NCI-H1048 (cell line): ENCODE results near the gene PARD3B.

Experiments used
- DNase-seq: peaks from one replicate; lab custom pipeline; 2025; lab: John Stamatoyannopoulos, UW

Gene PARD3B

DNA sequence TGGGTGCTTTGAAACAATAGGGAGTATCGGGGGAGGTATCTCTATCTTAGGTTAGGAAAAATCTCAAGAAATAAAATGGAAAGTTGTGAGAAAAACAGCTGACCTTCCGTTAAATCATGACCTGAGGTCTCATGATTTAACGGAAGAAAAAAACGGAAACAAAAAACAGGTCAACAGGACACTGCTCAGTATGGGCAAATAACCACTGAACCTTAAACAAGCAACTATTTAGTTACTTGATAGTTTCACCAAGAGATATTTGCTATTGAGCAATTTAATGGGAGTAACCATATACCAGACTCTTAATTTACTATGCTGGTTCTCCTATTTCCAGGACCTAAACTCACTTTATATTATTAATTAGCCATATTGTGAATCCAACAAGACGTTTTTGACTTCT is 150.8 kb downstream of the PARD3B start:
- no peak for DNase-seq

- no peak for DNase-seq
Measured at GRCh38 chr2:204705243-204705932, 160.1 kb downstream of the PARD3B start.

DNA sequence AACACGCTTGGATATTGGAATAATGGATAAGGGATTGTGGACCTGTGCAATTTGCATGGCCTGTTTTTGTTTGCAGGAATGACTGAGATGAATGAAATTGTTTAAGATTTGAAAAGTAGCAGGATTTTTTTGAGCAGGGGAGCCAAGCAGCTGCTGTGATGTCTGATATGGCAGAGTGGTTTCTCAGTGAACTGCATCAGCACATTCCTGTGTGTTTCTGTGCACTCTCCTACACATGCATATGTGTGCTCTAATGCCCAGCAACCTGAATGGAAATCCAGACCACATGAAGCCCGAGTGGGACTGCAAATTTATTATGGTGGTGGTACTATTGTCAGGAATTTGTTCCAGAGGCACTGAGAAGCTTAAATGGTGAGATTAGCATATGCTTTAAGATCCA is 161.7 kb downstream of the PARD3B start:
- DNase-seq = no peak

DNA sequence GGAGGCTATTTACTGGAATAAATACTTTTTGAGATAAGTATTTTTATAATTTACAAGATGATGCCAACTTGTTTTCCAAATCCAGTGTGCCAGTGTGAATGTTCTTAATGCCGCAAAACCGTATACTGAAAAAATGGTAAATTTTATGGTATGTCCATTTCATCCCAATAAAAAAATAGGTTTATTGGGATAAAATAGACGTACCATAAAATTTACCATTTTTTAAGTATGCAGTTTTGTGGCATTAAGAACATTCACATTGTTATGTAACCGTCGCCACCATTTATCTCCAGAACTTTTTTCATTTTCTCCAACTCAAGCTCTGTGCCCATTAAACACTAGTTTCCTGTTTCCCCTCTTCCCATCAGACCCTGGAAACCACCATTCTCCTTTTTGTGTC is 167.9 kb downstream of the PARD3B start:
- DNase-seq = no peak

DNA sequence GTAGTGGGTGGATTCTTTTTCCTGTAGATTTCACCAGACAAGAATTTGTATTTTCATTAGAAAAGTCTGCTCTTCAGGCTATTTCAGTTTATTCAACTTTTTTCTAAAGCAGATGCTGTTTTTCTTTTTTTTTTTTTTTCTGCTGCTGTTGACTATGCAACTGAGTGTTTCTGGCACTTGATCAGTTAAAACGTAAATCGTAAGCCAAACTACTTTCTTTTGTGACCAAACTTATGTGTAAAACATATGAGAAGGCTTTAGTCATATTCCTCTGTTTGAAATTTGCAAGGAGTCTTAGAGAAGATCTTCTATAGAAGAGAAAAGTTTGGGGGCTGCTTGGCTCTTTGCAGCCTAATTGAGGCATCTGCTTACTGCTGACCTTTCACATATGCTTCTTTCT is 170.1 kb downstream of the PARD3B start:
- DNase-seq = no peak

- no peak for DNase-seq
Measured at GRCh38 chr2:204717591-204717990, 172.3 kb downstream of the PARD3B start.

DNA sequence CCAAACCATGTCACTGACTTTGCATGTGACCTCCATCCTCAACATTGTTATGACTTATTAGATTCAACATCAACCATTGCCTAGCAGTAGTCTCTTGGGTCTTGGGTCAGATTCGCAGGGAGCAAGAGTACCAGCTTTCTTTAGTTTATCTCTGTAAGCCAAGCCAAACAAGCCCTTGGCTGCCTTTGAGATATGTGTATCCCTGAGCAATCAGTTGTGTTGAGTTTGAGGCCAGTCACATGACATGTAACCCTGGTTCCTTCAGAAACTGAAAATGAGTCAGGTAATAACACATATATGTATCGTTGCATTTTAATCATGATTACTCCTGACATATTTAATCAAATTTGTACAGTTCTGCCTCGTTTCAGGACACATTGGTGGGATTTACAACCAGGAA is 173.3 kb downstream of the PARD3B start:
- no peak for DNase-seq

- DNase-seq = no peak
Measured at GRCh38 chr2:204720874-204721273, 175.6 kb downstream of the PARD3B start.

DNA sequence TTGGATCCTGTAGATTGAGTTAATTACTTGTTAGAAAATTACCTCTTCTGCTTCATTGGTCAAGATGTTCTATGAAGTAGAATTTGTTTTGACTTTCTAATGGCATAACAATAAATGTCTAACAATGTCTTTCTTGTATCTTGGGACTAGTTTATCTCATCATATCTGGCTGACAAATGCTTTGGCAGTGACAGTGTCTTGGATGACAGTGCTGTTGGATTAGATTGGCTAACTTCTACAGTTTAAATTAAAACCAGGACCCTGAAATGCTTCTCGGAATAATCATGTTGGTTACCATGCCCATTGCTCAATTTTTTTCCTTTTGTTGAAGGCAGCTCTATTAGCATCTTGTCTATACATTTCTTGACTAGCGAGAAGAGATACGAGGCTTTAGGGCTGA is 176.9 kb downstream of the PARD3B start:
- no peak for DNase-seq

GRCh38 chr2:204722691-204723090 is 177.4 kb downstream of the PARD3B start:
- no peak for DNase-seq

GRCh38 chr2:204725693-204726360 is 180.6 kb downstream of the PARD3B start:
- no peak for DNase-seq

GRCh38 chr2:204726831-204727230 is 181.6 kb downstream of the PARD3B start:
- DNase-seq = no peak

GRCh38 chr2:204727368-204727767 is 182.1 kb downstream of the PARD3B start:
- no peak for DNase-seq

DNA sequence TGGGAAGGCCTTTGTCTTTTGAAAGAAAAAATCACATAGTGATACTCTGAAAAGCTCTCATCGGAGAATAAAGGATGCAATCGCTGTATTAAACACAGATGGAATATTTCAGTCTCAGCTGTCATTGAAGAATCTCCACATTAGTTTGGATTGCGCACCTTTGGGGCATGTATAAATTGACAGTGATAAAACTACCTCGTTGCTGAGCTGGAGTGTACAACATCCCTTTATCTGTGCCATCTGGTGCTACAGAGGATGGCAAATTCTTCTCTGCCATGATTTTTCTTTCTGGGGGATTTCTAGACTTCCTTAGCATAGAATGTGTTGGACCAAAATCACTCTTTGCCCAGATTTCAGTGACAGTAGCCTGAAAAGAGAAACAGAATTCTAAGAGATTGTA is 185.3 kb downstream of the PARD3B start:
- no peak for DNase-seq

- no peak for DNase-seq
Measured at GRCh38 chr2:204732019-204732418, 186.7 kb downstream of the PARD3B start.

GRCh38 chr2:204737296-204737695 is 192.0 kb downstream of the PARD3B start:
- no peak for DNase-seq

- no peak for DNase-seq
Measured at GRCh38 chr2:204738721-204739120, 193.4 kb downstream of the PARD3B start.

GRCh38 chr2:204743393-204743960 is 198.2 kb downstream of the PARD3B start:
- DNase-seq = no peak

DNA sequence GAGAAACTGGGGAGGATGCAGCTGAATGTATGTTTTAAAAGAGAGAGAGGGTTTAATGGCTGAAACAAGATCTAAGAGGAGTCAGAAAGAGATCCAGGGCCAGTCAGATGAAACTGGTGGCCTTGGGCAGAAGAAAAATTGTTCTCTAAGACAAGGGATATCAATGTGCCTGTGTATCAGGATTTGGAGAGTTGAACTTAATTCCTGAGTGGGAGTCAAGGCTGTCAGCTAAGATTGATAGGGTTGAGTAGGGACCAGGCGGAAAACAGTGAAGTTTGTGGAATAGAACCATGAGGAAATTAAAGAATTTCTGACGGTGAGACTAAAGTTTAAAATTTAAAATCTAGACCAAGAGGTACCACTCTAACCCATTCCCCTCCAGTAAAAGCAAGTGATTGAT is 199.2 kb downstream of the PARD3B start:
- DNase-seq = no peak

DNA sequence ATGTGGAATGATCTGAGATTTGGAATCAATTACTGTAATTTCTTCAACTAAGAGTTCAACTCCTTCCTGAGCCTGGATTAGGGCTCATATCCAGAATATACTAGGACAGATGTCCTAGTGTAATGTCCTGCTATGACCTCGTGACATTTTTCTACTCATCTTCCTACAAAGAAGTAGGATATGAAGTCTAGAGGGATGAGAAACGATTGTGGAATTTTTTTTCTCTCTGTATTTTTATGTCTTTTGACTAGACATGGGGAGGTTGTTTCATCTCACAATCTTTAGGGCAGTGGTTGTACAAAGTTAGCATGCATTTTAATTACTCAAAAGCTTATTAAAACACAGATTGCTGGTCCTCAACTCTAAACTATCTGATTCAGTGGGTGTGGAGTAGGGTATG is 203.0 kb downstream of the PARD3B start:
- DNase-seq = no peak

DNA sequence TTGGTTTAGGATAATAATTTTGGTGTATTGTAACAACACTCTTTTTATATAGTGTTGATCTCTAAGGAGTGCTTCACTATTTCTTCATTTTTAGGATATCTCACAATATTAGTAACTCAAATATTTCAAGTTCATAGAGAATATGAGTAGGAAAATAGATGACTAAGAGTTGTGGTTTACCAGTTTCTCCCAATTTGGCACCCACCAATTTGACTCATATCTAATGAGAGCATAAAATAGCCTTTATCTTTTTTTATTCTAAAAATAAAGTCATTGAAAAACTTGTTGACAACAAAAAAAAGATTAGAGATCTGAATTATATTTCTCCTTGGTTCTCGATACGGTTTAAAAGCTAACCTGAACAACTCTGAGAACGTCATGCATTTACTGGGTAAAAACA is 204.0 kb downstream of the PARD3B start:
- DNase-seq = no peak

GRCh38 chr2:204750389-204750788 is 205.1 kb downstream of the PARD3B start:
- DNase-seq = no peak

DNA sequence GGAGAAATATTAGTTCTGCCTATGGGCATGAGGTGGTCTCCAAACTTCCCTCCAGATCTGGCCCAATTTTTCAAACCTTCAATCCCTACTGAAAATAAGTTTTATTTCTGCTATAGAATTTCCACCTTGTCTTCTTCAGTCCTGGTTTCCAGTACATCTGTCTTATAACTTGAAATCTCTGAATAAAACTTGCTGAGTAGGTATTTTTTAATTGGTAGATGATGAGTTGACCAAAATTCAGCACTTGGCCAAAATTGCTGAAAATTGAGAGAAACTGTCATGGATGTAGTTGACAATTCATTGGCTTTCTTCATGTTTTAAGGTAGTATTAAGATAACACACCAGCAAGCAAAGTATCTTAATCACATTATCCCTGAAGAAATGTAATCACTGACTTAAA is 206.2 kb downstream of the PARD3B start:
- no peak for DNase-seq

DNA sequence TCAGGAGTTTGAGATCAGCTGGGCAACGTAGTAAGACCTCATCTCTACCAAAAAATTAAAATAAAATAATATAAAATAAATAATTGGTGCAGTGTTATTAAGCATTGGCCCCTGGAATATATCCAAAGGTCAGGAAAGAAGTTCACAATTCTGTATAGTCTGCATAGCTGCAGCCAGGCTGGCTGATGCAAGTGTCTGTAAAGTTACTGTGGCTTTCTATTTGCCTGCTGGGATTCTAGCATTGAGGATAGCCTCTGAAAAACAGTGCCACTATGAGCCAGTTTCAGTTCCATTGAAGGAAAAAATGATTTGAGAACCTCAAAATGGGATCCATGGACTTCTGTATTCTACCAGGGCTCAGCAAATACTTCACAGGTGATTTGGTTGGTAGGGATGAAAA is 208.6 kb downstream of the PARD3B start:
- DNase-seq = no peak
